Naive B cell (primary cell): Measurements from ENCODE around the gene SPP1. TPM values are rescaled to one million over a fixed set of nuclear protein-coding genes. Genes with fewer than 3 reads are reported as not detected.
"Not testable (repeated sequence)": the region's sequence is repeated elsewhere in the genome, so short reads cannot be mapped to it uniquely, and the experiment has no call there.

Experiments
- ATAC-seq, 2 donors: fragments of 150-1000 bp; cut with Tn5 transposase; 2 replicates each; pipeline ENCODE4 v1.10.0; 2021; ENCODE audit warnings: low read depth in 2 of 2, mild to moderate bottlenecking in 2 of 2, moderate library complexity in 2 of 2
- DNase-seq: peaks from one replicate; pipeline ENCODE4 v3.0.0; 2022
- H3K27ac Mint-ChIP-seq, 6 donors: one replicate each; pipeline ENCODE4 v1.8.0; 2020 to 2022; ENCODE audit warnings: mild to moderate bottlenecking in 6 of 6, mixed read lengths in 6 of 6, moderate library complexity in 5 of 6, inconsistent platforms in 2 of 6
- H3K27me3 Mint-ChIP-seq, 3 donors: one replicate each; pipeline ENCODE4 v1.8.0; 2021 to 2022; ENCODE audit warnings: mixed read lengths in 3 of 3, mild to moderate bottlenecking in 1 of 3
- H3K36me3 Mint-ChIP-seq, 2 donors: one replicate each; pipeline ENCODE4 v1.8.0; 2020 to 2022; ENCODE audit warnings: mixed read lengths in 2 of 2, inconsistent platforms in 1 of 2, mild to moderate bottlenecking in 1 of 2
- H3K4me1 Mint-ChIP-seq, 3 donors: one replicate each; pipeline ENCODE4 v1.8.0; 2020 to 2022; ENCODE audit warnings: mixed read lengths in 3 of 3, inconsistent platforms in 1 of 3, mild to moderate bottlenecking in 1 of 3, moderate library complexity in 1 of 3
- H3K4me3 Mint-ChIP-seq, 8 donors: one replicate each; pipeline ENCODE4 v1.8.0; 2020 to 2022; ENCODE audit warnings: mild to moderate bottlenecking in 8 of 8, mixed read lengths in 8 of 8, moderate library complexity in 8 of 8, inconsistent platforms in 2 of 8
- H3K9me3 Mint-ChIP-seq, 7 donors: one replicate each; pipeline ENCODE4 v1.8.0; 2020 to 2022; ENCODE audit warnings: mixed read lengths in 7 of 7, mild to moderate bottlenecking in 5 of 7, inconsistent platforms in 2 of 7, moderate library complexity in 1 of 7
- polyA plus RNA-seq, 6 donors: library from polyadenylated mRNA; unstranded; fragments of 300-500 nt; fragmentation: Illumina TruSeq; gene quantifications; one replicate each; pipeline ENCODE4 v1.2.3, GENCODE V29; 2021; ENCODE audit warnings: low read depth in 6 of 6

The SPP1 gene
- not detected for polyA plus RNA-seq

DNA sequence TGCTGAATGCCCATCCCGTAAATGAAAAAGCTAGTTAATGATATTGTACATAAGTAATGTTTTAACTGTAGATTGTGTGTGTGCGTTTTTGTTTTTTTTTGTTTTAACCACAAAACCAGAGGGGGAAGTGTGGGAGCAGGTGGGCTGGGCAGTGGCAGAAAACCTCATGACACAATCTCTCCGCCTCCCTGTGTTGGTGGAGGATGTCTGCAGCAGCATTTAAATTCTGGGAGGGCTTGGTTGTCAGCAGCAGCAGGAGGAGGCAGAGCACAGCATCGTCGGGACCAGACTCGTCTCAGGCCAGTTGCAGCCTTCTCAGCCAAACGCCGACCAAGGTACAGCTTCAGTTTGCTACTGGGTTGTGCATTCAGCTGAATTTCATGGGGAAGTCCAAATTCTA is at the start of gene SPP1:
SPP1 (plus strand) TSS at position 249 of the 400 bp plus-strand sequence. CDS start 1,182 bp downstream, outside the sequence.
- DNase-seq (peak; percentile 13), ATAC-seq (peak; percentile 70 to 79)
- Mint-ChIP-seq H3K9me3 (no peaks in the 10 kb centered on the region), H3K36me3 (no peaks in the 10 kb centered on the region), H3K4me3 (peak within 1 kb of the TSS in 5 of 8 donors; percentile 7 to 63 (median 41)), H3K27ac (no peak within 1 kb of the TSS), H3K27me3 (peaks cover 8 to 16% (median 11%) of the 10 kb centered on the region in 3 donors), H3K4me1 (peaks cover 4 to 9% (median 7%) of the 10 kb centered on the region in 3 donors)

DNA sequence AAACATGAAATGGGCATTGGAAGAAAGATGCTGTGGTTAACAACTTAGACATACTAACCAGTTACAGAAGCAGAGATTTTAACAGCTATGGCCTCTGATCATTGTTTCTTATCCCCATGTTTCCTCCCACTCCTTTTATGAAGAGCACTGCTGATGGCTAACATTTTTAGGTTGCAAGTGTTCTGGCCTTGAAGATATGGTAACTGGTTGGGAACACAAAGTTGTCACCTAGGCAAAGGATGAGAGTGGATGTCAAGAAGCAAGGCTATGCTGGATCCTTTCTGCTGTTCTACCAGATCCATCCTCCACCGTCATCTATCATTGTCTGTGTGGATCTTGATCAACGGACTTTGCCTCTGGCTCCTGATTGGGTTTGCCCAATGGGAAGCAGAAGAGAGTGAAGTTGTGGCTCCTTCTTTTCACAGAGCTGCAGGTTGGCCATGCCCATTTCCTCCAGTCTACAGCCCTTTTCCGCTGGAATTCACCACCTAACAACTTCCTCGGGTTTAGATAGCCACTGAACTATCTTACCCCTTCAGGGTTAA is 48.9 kb upstream of the SPP1 start:
- H3K9me3 Mint-ChIP-seq = peaks cover 0 to 10% (median 4%) of the 10 kb centered on the region in 7 donors

DNA sequence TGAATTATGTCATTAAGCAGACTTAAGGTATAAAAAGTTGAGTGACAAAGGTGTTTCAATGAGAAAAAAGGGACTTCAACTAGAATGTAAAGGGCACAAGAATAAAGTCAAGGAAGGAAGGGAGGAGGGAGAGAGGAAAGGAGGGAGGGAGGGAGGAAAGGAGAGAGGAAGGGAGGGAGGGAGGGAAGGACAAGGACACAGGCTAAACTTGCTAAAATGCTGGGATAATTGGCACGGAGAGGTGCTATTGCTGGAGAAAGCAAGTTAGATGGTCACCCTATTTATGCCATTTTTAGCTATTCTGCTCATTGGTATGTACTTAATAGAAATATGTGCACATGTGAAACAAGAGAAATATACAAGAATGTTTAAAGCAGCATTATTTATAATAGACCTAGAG is 44.9 kb upstream of the SPP1 start:
- H3K27me3 Mint-ChIP-seq = peaks cover 0 to 5% (median 3%) of the 10 kb centered on the region in 3 donors
- H3K27ac Mint-ChIP-seq = no peak overlapping the region
- H3K4me3 Mint-ChIP-seq = no peak overlapping the region
- no peak for ATAC-seq
- no peaks in the 10 kb centered on the region for H3K36me3 Mint-ChIP-seq
- DNase-seq = no peak
- no peaks in the 10 kb centered on the region for H3K4me1 Mint-ChIP-seq
- peaks cover 0 to 15% (median 8%) of the 10 kb centered on the region in 7 donors for H3K9me3 Mint-ChIP-seq

More for the DNA sequence above, 48.9 kb upstream of the SPP1 start:
- H3K36me3 Mint-ChIP-seq = no peaks in the 10 kb centered on the region
- no peak overlapping the region for H3K4me3 Mint-ChIP-seq
- no peak overlapping the region for H3K27ac Mint-ChIP-seq
- peaks cover 0 to 5% (median 3%) of the 10 kb centered on the region in 3 donors for H3K27me3 Mint-ChIP-seq
- H3K4me1 Mint-ChIP-seq = no peaks in the 10 kb centered on the region
- DNase-seq (no peak), ATAC-seq (no peak)

DNA sequence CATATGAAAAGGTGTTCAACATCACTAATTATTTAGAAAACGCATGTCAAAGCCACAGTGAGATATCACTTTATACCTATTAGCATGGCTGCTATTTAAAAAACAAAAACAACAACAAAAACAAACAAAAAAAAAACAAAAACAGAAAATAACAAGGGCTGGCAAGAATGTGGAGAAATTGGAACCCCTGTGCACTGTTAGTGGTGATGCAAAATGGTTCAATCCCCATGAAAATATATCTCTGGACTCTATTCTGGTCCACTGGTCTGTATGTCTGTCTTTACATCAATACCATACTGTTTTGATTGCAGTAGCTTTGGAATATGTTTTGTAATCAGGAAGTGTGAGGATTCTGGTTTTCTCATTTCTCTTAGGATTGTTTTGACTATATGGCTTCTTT is 43.6 kb upstream of the SPP1 start:
- Mint-ChIP-seq H3K4me3 (no peak overlapping the region), H3K4me1 (no peaks in the 10 kb centered on the region), H3K9me3 (peaks cover 0 to 15% (median 8%) of the 10 kb centered on the region in 7 donors), H3K27ac (no peak overlapping the region), H3K36me3 (no peaks in the 10 kb centered on the region), H3K27me3 (peaks cover 0 to 5% (median 3%) of the 10 kb centered on the region in 3 donors)
- no peak for DNase-seq
- ATAC-seq = no peak

DNA sequence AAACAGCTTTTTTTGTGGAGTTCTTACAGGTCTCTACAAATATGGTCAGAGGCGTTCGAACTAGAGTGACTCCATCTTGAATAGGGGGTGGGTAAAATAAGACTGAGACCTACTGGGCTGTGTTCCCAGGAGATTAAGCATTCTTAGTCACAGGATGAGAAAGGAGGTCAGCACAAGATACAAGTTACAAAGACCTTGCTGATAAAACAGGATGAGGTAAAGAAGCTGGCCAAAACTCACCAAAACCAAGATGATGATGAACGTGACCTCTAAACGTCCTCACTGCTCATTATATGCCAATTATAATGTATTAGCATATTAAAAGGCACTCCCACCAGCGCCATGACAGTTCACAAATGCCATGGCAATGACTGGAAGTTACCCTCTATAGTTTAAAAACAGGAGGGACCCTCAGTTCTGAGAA is 42.8 kb upstream of the SPP1 start:
- ATAC-seq (no peak), DNase-seq (no peak)
- Mint-ChIP-seq H3K4me3 (no peak overlapping the region), H3K27ac (no peak overlapping the region), H3K36me3 (no peaks in the 10 kb centered on the region), H3K9me3 (peaks cover 0 to 15% (median 8%) of the 10 kb centered on the region in 7 donors), H3K4me1 (no peaks in the 10 kb centered on the region), H3K27me3 (peaks cover 0 to 5% (median 3%) of the 10 kb centered on the region in 3 donors)

DNA sequence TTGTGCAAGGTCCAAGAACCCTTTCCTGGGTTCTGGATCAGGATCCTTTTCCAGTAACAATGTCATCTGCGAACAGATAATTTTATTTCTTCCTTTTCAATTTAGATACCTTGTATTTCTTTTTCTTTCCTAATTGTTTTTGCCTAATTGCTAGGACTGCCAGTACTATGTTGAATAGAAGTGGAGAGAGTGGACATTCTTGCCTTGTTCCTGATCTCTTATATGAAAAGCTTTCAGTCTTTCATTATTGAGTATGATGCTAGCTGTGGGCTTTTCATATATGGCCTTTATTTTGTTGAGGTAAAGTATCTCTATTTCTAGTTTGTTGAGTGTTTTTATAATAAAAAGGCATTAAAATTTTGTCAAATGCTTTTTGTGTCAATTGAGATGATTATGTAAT is 42.2 kb upstream of the SPP1 start:
- no peaks in the 10 kb centered on the region for H3K4me1 Mint-ChIP-seq
- no peak overlapping the region for H3K4me3 Mint-ChIP-seq
- peaks cover 0 to 5% (median 3%) of the 10 kb centered on the region in 3 donors for H3K27me3 Mint-ChIP-seq
- no peaks in the 10 kb centered on the region for H3K36me3 Mint-ChIP-seq
- ATAC-seq (no peak), DNase-seq (no peak)
- H3K27ac Mint-ChIP-seq = no peak overlapping the region
- peaks cover 0 to 15% (median 8%) of the 10 kb centered on the region in 7 donors for H3K9me3 Mint-ChIP-seq

DNA sequence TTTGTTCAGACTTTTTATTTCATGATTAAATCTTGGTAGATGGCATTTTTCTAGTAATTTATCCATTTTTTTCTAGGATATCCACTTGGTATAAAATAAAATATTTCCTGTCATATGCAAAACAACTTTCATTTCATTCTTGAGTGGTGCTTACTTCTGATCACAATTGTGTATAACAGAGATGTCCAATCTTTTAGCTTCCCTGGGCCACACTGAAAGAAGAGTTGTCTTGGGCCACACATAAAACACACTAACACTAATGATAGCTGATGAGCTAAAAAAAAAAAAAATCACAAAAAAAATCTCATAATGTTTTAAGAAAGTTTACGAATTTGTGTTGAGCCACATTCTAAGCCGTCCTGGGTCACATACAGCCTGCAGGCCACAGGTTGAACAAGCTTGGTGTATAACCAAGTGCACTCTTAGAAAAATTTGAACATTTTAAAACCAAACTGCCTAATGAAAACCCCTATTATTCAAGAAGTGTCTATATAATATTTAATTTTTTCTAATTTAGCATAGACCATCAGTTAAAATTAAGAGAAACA is 41.3 kb upstream of the SPP1 start:
- Mint-ChIP-seq H3K9me3 (peaks cover 0 to 15% (median 8%) of the 10 kb centered on the region in 7 donors), H3K27me3 (peaks cover 0 to 5% (median 0%) of the 10 kb centered on the region in 3 donors), H3K36me3 (no peaks in the 10 kb centered on the region), H3K4me1 (no peaks in the 10 kb centered on the region), H3K27ac (no peak overlapping the region), H3K4me3 (no peak overlapping the region)
- DNase-seq (no peak), ATAC-seq (no peak)

DNA sequence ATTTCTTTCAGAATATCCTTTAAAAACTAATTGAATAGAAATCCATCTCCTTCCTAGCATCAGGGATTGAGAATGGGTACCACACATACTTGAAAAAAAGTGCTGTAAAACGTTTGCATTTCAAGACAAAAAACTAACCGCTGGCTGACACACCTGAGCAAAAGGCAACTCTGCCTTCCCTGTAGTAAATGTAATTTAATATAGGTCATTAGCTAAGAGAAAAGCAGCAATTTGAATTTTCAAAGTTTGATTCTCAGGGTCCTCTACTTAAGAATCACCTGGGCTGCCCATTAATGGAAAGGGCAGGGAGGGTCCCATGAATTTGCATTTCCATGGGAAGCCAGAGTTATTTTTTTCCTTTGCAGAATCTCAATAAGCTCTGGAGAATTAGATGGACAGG is 40.5 kb upstream of the SPP1 start:
- Mint-ChIP-seq H3K9me3 (peaks cover 0 to 15% (median 8%) of the 10 kb centered on the region in 7 donors), H3K36me3 (no peaks in the 10 kb centered on the region), H3K4me1 (no peaks in the 10 kb centered on the region), H3K4me3 (no peak overlapping the region), H3K27ac (peak overlapping the region in 1 of 6 donors; percentile 15), H3K27me3 (peaks cover 0 to 5% (median 0%) of the 10 kb centered on the region in 3 donors)
- DNase-seq = no peak
- ATAC-seq = no peak

DNA sequence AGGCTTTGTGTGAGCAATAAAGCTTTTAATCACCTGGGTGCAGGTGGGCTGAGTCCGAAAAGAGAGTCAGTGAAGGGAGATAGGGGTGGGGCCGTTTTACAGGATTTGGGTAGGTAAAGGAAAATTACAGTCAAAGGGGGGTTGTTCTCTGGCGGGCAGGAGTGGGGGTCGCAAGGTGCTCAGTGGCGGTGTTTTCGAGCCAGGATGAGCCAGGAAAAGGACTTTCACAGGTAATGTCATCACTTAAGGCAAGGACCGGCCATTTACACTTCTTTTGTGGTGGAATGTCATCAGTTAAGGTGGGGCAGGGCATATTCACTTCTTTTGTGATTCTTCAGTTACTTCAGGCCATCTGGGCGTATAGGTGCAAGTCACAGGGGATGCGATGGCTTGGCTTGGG is 39.6 kb upstream of the SPP1 start:
- not testable (repeated sequence) for H3K4me3 Mint-ChIP-seq, H3K27ac Mint-ChIP-seq

DNA sequence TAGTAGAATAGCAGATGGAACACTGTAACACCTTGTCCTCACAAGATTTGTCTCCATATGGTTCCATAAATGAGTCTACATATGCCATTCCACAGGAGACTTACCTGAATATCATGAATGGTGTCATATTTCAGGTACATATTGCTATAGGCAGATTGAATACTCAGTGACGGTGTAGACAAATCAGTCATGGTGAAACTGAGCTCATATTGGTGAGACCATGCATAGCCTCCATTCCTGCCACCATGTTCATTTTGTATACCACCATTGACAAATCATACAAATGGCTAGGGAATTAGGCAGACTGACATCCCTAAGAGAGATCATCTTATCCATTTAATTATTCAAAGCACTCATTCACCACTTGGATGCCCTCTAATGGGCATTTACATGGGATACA is 38.0 kb upstream of the SPP1 start:
- DNase-seq (no peak), ATAC-seq (no peak)
- H3K9me3 Mint-ChIP-seq = peaks cover 0 to 2% (median 0%) of the 10 kb centered on the region in 7 donors
- no peaks in the 10 kb centered on the region for H3K4me1 Mint-ChIP-seq
- no peaks in the 10 kb centered on the region for H3K36me3 Mint-ChIP-seq
- no peak overlapping the region for H3K27ac Mint-ChIP-seq
- no peaks in the 10 kb centered on the region for H3K27me3 Mint-ChIP-seq
- no peak overlapping the region for H3K4me3 Mint-ChIP-seq

More for the DNA sequence above, 39.6 kb upstream of the SPP1 start:
- not testable (repeated sequence) for DNase-seq, ATAC-seq, H3K9me3 Mint-ChIP-seq, H3K36me3 Mint-ChIP-seq, H3K27me3 Mint-ChIP-seq, H3K4me1 Mint-ChIP-seq

DNA sequence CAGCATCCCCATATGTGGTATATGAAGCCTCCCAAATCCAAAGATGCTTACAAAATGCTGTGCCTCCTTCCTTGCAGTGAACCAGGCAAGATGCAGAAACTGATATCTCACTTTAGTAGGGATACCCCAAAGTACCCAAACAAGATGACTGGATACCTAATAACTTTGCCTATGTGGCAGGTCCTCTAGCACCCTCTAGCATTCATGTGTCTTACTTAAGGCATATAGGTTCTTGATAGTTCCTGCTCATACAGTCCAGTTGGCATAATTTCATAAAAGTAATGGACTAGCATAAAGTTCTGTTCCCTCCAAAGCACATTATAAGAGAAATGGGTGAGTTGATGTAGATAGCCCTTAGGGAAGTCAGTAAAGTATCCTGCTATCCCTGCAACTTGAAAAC is 36.8 kb upstream of the SPP1 start:
- H3K27me3 Mint-ChIP-seq = no peaks in the 10 kb centered on the region
- no peaks in the 10 kb centered on the region for H3K4me1 Mint-ChIP-seq
- H3K27ac Mint-ChIP-seq = no peak overlapping the region
- H3K9me3 Mint-ChIP-seq = no peaks in the 10 kb centered on the region
- no peak overlapping the region for H3K4me3 Mint-ChIP-seq
- H3K36me3 Mint-ChIP-seq = no peaks in the 10 kb centered on the region
- DNase-seq = no peak
- ATAC-seq = no peak

DNA sequence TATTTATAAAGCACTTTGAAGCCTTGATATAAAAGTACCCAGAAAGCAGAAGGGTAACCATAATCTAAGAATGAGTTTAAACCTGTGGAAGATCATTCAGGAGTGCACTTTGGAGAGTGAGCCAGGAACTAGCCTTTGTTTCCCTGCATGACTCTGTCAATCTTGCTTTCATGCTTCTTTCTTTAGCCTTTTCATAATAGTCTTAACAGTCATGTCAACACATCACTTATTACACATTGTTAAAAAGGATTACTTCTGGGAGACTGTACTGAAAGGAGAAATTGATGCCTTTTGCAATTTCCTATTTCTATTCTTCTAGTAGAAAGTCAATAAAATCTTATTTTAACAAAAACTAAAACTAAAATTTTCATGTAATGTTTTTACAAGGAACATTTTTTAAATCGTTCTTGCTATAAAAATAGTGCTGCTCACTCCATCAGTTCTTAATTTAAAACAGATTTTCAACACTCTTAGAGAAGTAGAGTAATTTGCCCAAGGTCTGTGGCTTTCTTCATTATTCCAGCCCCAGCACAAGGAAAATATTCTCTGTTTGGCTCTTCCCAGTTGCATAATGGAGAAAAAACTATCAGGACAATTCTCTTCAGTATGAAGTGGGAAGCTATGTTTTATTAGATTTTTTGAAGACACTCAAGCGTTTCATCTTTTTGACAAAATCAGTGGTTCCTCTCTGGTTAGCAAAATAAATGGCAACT is 35.4 kb upstream of the SPP1 start:
- ATAC-seq (no peak), DNase-seq (no peak)
- Mint-ChIP-seq H3K4me3 (no peak overlapping the region), H3K27ac (no peak overlapping the region), H3K4me1 (no peaks in the 10 kb centered on the region), H3K9me3 (no peaks in the 10 kb centered on the region), H3K36me3 (no peaks in the 10 kb centered on the region), H3K27me3 (no peaks in the 10 kb centered on the region)

DNA sequence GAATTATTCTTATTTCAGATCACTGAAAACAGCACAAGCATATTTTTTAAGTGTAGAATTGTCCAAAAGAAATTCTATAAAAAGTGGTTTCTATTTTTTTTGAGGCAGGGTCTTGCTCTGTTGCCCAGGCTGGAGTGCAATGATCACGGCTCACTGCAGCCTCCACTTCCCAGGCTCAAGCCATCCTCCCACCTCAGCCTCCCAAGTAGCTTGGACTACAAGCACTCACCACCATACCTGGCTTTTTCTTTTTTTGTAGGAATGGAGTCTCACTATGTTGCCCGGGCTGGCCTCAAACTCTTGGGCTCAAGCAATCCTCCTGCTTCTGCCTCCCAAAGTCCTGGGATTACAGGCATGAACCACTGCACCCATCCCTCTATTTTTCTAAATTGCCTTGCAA is 34.7 kb upstream of the SPP1 start:
- ATAC-seq, H3K9me3 Mint-ChIP-seq, H3K27me3 Mint-ChIP-seq, H3K36me3 Mint-ChIP-seq, H3K4me1 Mint-ChIP-seq, DNase-seq, H3K4me3 Mint-ChIP-seq: not testable (repeated sequence)
- peak overlapping the region in 1 of 6 donors; percentile 7 for H3K27ac Mint-ChIP-seq
